MM.1S (cell line): ENCODE results near the gene CD19.
"Not testable (repeated sequence)": the region's sequence is repeated elsewhere in the genome, so short reads cannot be mapped to it uniquely, and the experiment has no call there.

Experiments used
- DNase-seq: peaks from one replicate; pipeline ENCODE4 v3.0.0-alpha.2; 2015
- H2AFZ ChIP-seq: fragments of 300-600 bp; sonication (generic); 2 replicates; pipeline ENCODE4 v1.6.0; 2016; ENCODE audit warnings: antibody characterized with exemption, low read length
- H3F3A ChIP-seq: fragments of 300-600 bp; sonication (generic); 2 replicates; pipeline ENCODE4 v1.6.1; 2016; ENCODE audit warnings: mild to moderate bottlenecking, antibody characterized with exemption, low read length, moderate library complexity, mixed read lengths; ENCODE audit not compliant: insufficient read depth
- H3K27ac ChIP-seq: fragments of 300-600 bp; sonication (generic); 2 replicates; pipeline ENCODE4 v1.5.1; 2016; ENCODE audit warnings: mild to moderate bottlenecking, low read length
- H3K27me3 ChIP-seq: fragments of 300-600 bp; sonication (generic); replicated peaks from 2 replicates; pipeline ENCODE4 v1.6.0; 2016; ENCODE audit warnings: low read length; ENCODE audit not compliant: insufficient read depth
- H3K36me3 ChIP-seq: fragments of 300-600 bp; sonication (generic); replicated peaks from 2 replicates; pipeline ENCODE4 v1.6.1; 2016; ENCODE audit warnings: mild to moderate bottlenecking, low read length, mixed read lengths; ENCODE audit not compliant: insufficient read depth
- H3K4me1 ChIP-seq: fragments of 300-600 bp; sonication (generic); 2 replicates; pipeline ENCODE4 v1.6.1; 2016; ENCODE audit warnings: low read length, mixed read lengths
- H3K4me2 ChIP-seq: fragments of 300-600 bp; sonication (generic); 2 replicates; pipeline ENCODE4 v1.6.0; 2016; ENCODE audit warnings: low read depth, low read length
- H3K4me3 ChIP-seq: fragments of 300-600 bp; sonication (generic); 2 replicates; pipeline ENCODE4 v1.5.1; 2016; ENCODE audit warnings: low read length, mixed read lengths
- H3K79me2 ChIP-seq: fragments of 300-600 bp; sonication (generic); 2 replicates; pipeline ENCODE4 v1.6.1; 2016; ENCODE audit warnings: mixed run types, low read length, mixed read lengths
- H3K9ac ChIP-seq: fragments of 300-600 bp; sonication (generic); 2 replicates; pipeline ENCODE4 v1.6.1; 2016; ENCODE audit warnings: low read length, mixed read lengths
- H3K9me2 ChIP-seq: fragments of 300-600 bp; sonication (generic); replicated peaks from 2 replicates; pipeline ENCODE4 v1.6.1; 2016; ENCODE audit warnings: mild to moderate bottlenecking, low read length, mixed read lengths; ENCODE audit not compliant: insufficient read depth
- H3K9me3 ChIP-seq: fragments of 300-600 bp; sonication (generic); replicated peaks from 2 replicates; pipeline ENCODE4 v1.6.1; 2016; ENCODE audit warnings: mild to moderate bottlenecking, low read length, mixed read lengths; ENCODE audit not compliant: insufficient read depth
- H4K20me1 ChIP-seq: fragments of 300-600 bp; sonication (generic); 2 replicates; pipeline ENCODE4 v1.6.1; 2016; ENCODE audit warnings: mild to moderate bottlenecking, low read length, moderate library complexity, mixed read lengths; ENCODE audit not compliant: insufficient read depth
- EZH2 ChIP-seq: fragments of 300-600 bp; sonication (generic); optimal IDR thresholded peaks from 2 replicates; pipeline ENCODE3; 2017; ENCODE audit warnings: low read depth, mild to moderate bottlenecking, antibody characterized with exemption, low read length, mixed read lengths
- EZH2phosphoT487 ChIP-seq: fragments of 300-600 bp; sonication (generic); IDR thresholded peaks from 2 replicates; pipeline ENCODE4 v1.6.1; 2018; ENCODE audit warnings: antibody characterized with exemption, low read length
- TF ChIP-seq, protein P1 (sequence below): fragments of 300-600 bp; sonication (generic); IDR thresholded peaks from 2 replicates; pipeline ENCODE4 v1.5.1; 2016; ENCODE audit warnings: antibody characterized with exemption, low read length, mixed read lengths

Gene CD19

DNA sequence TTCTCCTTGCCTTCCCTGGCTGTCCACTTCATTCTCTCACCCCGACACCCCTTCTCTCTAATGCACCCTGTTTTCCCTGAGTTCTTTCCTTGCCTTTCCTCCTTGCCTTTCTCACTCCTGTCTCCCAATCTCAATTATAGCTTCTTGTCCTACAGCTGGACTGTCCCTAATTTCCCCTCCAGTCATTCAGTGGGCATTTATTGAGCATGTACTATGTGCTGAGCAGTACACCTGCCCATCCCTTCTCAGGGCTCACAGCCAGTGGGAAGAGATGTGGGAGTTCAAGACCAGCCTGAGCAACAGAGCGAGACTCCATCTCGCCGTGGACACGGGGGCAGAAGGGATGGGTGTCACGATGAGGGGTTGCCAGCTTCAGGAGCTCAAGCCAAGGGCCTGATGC is 47.7 kb upstream of the CD19 start:
- no peak for DNase-seq
- Histone ChIP-seq H3K27me3 (no peaks in the 10 kb centered on the region), H3F3A (no peaks in the 10 kb centered on the region), H3K9me3 (no peaks in the 10 kb centered on the region), H3K79me2 (no peaks in the 10 kb centered on the region), H3K9ac (no peak overlapping the region), H3K4me2 (no peak overlapping the region), H3K4me3 (no peak overlapping the region), H2AFZ (no peak overlapping the region), H3K36me3 (no peaks in the 10 kb centered on the region), H3K4me1 (peaks cover 6% of the 10 kb centered on the region; the same call in 1 of the 2 replicates), H3K27ac (no peak overlapping the region), H3K9me2 (no peaks in the 10 kb centered on the region), H4K20me1 (no peaks in the 10 kb centered on the region)
- TF ChIP-seq, protein P1, sequence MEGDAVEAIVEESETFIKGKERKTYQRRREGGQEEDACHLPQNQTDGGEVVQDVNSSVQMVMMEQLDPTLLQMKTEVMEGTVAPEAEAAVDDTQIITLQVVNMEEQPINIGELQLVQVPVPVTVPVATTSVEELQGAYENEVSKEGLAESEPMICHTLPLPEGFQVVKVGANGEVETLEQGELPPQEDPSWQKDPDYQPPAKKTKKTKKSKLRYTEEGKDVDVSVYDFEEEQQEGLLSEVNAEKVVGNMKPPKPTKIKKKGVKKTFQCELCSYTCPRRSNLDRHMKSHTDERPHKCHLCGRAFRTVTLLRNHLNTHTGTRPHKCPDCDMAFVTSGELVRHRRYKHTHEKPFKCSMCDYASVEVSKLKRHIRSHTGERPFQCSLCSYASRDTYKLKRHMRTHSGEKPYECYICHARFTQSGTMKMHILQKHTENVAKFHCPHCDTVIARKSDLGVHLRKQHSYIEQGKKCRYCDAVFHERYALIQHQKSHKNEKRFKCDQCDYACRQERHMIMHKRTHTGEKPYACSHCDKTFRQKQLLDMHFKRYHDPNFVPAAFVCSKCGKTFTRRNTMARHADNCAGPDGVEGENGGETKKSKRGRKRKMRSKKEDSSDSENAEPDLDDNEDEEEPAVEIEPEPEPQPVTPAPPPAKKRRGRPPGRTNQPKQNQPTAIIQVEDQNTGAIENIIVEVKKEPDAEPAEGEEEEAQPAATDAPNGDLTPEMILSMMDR: no peak
- TF ChIP-seq EZH2: no peak
- no peak for TF ChIP-seq EZH2phosphoT487

DNA sequence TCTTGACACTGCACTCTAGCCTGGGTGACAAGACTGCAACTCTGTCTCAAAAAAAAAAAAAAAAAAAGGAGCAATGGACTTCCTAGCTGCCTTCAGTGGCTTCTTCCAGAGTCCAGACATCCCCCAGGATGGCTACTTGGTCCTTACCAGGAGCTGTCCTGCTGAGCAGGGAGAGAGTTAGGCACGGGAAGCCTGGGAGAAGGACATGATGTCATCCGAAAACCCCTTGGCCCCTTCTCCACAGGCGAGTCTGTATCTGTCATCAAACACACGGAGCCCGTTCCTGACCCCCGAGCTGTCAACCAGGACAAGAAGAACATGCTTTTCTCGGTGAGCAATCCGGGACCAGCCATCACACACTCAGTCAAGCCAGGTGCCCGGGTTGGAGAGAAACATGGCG is 44.8 kb upstream of the CD19 start:
- no peaks in the 10 kb centered on the region for H3F3A ChIP-seq
- H4K20me1 ChIP-seq: no peaks in the 10 kb centered on the region
- H3K27ac ChIP-seq: no peak overlapping the region
- H2AFZ ChIP-seq: no peak overlapping the region
- H3K9me2 ChIP-seq: no peaks in the 10 kb centered on the region
- H3K4me1 ChIP-seq: no peaks in the 10 kb centered on the region
- no peaks in the 10 kb centered on the region for H3K27me3 ChIP-seq
- DNase-seq: no peak
- H3K79me2 ChIP-seq: no peaks in the 10 kb centered on the region
- no peaks in the 10 kb centered on the region for H3K9me3 ChIP-seq
- no peaks in the 10 kb centered on the region for H3K36me3 ChIP-seq
- TF ChIP-seq, protein P1: no peak
- TF ChIP-seq EZH2phosphoT487 (no peak), EZH2 (no peak)
- H3K9ac ChIP-seq: no peak overlapping the region
- no peak overlapping the region for H3K4me2 ChIP-seq
- no peak overlapping the region for H3K4me3 ChIP-seq

DNA sequence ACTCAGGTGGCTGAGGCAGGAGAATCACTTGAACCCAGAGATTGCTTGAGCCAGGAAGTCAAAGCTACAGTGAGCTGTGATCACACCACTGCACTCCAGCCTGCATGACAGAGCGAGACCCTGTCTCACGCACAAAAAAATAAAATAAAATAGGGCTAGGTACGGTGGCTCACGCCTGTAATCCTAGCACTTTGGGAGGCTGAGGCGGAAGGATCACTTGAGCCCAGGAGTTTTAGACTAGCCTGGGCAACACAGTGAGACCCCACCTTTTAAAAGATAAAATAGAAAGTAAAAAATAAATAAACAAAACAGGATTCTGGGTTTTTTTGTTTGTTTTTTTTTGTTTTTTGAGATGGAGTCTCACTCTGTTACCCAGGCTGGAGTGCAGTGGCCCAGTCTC is 41.4 kb upstream of the CD19 start:
- H3K27ac ChIP-seq, H3K9me3 ChIP-seq, H3K27me3 ChIP-seq, H4K20me1 ChIP-seq, H2AFZ ChIP-seq, H3K4me3 ChIP-seq, H3K9ac ChIP-seq, H3F3A ChIP-seq, H3K4me1 ChIP-seq, H3K79me2 ChIP-seq, H3K4me2 ChIP-seq, H3K36me3 ChIP-seq, H3K9me2 ChIP-seq, DNase-seq: not testable (repeated sequence)

DNA sequence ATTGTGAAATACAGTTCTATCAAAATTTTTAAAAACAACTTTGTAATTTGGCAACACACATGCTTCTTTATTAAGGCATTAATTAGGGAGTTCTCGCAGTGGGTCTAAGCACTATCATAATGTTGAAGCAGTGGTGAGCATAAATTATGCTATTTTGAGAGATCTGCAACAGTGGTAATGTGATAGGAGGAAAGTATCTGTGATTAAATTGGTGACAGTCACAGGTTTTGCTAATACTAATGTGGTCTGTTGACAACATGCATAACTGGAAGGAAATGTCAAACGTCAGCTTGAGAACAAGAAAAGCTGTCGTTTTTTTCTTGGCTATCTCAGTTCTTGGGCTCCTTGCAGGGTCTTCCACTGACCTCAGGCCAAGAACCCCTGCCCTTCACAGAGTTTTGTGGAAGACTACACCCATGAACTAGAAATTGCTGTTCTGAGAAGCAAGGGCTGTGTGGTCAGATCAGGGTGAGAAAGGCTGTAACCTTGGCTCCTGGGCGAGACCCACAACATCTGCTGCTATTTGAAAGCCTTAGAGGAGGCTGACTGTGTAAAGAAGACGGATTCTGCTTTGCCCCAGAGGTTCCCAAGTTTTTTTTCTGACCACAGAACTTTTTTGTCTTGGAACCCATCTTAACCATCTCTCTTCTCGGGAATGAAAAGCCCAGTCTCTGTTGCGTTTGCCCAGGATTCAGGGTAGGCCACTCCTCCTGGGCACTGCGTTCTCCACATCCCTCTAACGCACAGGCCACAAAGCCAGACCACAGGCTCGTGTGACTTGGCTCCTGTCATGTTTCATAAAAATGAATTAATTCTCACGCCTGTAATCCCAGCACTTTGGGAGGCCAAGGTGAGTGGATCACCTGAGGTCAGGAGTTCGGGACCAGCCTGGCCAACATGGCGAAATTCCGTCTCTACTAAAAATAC is 39.5 kb upstream of the CD19 start:
- no peaks in the 10 kb centered on the region for H3K36me3 ChIP-seq
- H3K9ac ChIP-seq: no peak overlapping the region
- no peak overlapping the region for H2AFZ ChIP-seq
- TF ChIP-seq EZH2 (no peak), EZH2phosphoT487 (no peak)
- TF ChIP-seq, protein P1: no peak
- H3F3A ChIP-seq: no peaks in the 10 kb centered on the region
- H3K27me3 ChIP-seq: no peaks in the 10 kb centered on the region
- no peaks in the 10 kb centered on the region for H3K4me1 ChIP-seq
- no peaks in the 10 kb centered on the region for H3K9me2 ChIP-seq
- DNase-seq: no peak
- no peak overlapping the region for H3K4me3 ChIP-seq
- no peak overlapping the region for H3K4me2 ChIP-seq
- no peak overlapping the region for H3K27ac ChIP-seq
- H3K79me2 ChIP-seq: no peaks in the 10 kb centered on the region
- H3K9me3 ChIP-seq: no peaks in the 10 kb centered on the region
- H4K20me1 ChIP-seq: no peaks in the 10 kb centered on the region
